ENCODE results near the gene SCYL1.

The SCYL1 gene

DNA sequence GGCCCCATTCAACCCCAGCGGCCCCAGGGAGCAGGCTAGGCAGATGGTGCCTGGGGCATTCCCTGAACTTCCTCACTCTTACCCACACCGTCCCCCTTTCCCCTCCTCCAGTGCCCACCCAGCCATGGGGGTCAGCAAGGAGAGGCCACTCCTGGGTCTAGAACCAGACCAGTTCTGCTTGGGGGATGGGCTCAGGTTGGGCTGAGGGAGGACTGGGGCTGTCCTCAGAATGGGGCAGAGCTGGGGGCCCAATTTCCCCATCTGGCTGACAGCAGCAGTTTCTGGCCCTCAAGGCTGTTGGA lies 12.4 kb downstream of the SCYL1 start:
- DNase-seq (ENCODE audit: low spot score) = no peak

DNA sequence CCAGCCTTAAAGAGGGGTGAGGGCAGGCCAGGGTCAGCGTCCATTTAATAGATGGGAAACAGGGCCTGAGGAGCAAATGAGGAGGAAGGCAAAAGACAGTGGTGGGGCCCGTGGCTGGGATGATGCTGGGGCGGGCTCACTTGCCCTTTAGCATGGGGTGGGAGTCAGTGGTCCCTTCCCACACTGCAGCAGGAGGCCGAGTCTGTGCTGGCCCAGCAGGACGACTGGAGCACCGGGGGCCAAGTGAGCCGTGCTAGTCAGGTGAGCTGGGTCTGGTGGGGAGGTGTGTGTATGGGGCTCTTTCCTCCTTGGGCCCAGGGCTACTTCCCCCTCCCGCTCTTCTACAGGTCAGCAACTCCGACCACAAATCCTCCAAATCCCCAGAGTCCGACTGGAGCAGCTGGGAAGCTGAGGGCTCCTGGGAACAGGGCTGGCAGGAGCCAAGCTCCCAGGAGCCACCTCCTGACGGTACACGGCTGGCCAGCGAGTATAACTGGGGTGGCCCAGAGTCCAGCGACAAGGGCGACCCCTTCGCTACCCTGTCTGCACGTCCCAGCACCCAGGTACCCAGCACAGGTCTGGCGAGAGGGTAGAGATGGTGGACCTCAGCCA lies 12.8 kb downstream of the SCYL1 start:
- DNase-seq (ENCODE audit: low spot score) = no peak

DNA sequence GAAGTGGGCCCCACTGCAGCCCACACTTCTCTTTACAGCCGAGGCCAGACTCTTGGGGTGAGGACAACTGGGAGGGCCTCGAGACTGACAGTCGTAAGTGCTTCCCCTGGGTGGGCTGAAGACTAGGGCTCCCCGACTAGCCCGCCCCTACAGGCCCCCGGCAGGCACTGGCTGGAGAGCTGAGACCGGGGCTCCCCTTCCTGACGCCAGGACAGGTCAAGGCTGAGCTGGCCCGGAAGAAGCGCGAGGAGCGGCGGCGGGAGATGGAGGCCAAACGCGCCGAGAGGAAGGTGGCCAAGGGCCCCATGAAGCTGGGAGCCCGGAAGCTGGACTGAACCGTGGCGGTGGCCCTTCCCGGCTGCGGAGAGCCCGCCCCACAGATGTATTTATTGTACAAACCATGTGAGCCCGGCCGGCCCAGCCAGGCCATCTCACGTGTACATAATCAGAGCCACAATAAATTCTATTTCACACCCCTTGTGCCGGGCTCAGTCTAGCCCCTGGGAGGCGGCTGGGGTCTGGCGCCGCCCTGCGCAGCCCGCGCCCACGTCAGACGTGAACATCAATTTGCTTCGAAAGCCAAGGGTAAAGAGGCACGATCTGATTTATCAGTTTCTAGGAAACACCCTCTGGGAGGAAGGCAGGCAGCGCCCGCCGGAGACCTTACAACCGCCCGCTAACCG lies 13.5 kb downstream of the SCYL1 start:
- DNase-seq (ENCODE audit: low spot score) = no peak

DNA sequence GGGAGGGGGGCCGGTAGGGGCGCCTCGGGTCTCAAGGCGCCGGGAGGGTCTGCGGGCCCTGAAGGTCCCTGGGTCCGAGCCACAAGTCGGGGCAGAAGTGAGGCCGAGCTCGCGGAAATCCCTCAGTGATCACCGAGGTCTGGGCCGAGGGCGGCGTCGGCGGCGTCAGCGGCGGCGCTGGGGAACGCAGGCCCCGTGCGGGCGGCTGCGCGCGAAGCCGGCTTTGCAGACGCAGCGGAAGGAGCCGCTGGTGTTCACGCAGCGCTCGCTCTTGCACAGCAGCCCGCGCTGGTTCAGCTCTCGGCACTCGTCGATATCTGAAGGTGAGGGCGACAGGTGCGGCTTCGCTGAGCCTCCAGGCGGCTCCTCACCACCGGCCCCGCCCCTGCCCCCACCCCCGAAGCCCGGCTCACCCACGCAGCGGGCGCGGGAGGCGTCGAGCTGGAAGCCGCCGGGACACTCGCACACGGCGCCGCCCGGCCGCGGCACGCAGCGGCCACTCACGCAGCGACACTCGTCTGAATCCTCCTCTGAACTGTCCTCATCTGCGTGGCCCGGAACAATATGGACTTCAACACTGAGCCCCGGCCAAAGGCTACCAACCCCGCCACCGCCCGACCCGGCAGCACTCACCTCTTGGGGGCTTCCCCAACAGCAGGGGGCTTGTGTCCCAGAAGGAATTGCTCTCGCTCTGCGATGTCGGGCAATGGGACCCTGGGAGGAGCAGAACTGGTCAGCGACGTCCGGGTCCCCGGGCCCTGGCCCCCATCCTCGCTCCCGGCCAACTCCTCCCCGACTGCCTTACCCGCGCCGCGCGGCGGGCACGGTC lies 14.2 kb downstream of the SCYL1 start:
- no peak for DNase-seq (ENCODE audit: low spot score)

DNA sequence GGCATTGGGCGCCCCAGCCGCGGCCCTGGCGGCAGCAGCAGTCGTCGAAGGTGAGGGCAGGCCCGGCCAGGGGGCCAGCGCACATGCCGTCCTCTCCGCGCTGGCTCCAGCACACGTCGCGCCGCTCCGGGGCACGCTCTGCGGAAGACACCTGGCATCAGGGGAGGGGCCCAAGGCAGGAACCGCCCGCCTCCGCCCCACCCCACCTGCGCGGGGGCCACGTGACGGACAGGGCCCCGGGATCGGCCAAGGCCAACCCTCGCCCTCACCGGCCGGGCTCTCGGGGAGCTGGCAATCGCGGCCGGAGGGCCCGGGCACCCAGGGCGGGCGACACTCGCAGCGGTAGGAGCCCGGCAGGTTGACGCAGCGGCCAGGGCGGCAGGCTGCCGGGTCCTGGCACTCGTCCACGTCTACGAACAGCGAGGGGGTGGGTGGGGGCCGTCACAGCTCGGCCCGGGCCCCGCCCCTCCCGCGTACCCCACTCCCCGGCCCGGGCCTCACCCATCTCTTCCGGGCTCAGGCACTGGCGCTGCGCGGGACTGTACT lies 14.9 kb downstream of the SCYL1 start:
- no peak for DNase-seq (ENCODE audit: low spot score)

- peak; percentile 98 for DNase-seq (ENCODE audit: low spot score)
Observed at GRCh38 chr11:65540290-65541092, 15.6 kb downstream of the SCYL1 start.

GRCh38 chr11:65541093-65541982 lies 16.5 kb downstream of the SCYL1 start:
- no peak for DNase-seq (ENCODE audit: low spot score)

GRCh38 chr11:65542738-65543390 lies 18.0 kb downstream of the SCYL1 start:
- DNase-seq (ENCODE audit: low spot score) = no peak

DNA sequence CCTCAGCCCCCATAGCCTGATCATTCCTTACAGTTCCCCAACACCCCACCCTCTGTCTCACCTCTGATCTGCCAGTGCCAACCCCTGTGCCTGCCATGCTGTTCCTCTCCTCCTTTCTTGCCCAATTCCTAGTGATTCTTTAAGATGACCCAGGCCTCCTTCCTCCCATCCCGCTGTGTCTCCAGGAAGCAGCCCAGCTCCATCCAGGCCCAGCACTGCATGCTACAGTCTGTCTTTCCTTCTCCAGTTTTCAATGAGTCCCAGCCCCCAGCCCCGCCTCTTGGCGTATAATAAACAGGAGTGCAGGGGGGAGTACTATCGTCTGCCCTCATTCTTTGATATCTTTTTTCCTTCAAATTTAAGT lies 21.0 kb downstream of the SCYL1 start:
- no peak for DNase-seq (ENCODE audit: low spot score)

DNA sequence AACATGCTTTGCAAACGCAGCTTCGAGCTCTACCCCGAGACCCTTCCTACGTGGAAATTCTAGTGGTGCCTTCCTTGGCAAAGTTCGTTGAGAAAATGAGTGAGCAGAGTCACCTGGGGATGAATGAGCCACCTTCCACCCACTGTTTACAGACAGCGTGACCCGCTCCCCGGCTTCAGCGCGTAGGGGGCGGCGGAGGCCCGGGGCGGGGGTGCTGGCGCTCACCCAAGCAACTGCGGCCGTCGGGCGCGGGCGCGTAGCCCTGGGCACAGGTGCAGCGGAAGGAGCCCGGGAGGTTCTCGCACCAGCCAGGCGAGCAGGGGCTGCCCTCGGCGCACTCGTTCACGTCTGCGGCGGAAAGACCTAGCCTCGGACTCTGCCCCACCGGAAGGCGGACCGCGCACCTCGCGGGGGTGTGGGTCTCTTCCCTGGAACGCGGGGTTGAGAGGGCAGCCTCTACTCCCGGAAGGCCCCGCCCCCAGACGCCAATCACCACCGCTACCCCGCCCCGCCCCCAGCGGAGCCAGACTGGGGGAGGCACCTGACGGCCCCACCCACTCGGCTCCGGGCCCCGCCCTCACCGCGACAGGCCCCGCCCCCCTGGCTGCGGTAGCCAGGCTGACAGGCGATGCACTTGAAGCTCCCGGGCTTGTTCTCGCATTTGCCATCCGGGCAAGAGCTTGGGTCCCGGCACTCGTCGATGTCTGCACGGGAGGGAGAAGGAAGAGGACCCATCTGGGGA lies 21.5 kb downstream of the SCYL1 start:
- no peak for DNase-seq (ENCODE audit: low spot score)

DNA sequence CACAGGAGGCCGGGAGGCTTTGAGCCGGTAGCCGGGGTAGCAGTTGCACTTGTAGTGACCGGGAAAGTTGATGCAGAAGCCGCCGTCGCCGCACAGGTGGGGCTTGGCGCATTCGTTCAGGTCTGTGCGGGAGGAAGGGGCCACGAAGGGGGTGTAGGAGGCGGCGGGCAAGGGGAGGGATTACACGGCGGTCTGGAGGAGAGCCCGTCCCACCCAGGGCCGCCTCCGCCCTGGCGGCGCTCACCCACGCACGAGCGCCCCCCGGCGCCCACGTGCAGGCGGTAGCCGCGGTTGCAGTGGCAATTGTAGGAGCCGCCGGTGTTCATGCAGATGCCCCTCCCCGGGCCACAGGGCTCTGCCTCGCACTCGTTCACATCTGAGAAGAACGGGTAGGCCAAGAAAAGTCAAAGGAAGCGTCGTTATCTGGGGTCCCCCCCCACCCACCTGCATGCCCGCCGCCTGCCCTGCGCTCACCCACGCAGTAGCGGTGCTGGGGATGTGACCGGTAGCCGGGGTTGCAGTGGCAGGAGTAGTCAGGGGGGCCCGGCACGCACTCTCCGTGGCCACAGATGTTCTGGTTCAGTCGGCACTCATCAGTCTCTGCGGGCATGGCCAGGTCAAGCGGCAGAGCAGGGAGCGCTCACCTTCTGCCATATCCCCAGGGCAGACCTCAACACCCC lies 22.7 kb downstream of the SCYL1 start:
- DNase-seq (ENCODE audit: low spot score) = no peak

DNA sequence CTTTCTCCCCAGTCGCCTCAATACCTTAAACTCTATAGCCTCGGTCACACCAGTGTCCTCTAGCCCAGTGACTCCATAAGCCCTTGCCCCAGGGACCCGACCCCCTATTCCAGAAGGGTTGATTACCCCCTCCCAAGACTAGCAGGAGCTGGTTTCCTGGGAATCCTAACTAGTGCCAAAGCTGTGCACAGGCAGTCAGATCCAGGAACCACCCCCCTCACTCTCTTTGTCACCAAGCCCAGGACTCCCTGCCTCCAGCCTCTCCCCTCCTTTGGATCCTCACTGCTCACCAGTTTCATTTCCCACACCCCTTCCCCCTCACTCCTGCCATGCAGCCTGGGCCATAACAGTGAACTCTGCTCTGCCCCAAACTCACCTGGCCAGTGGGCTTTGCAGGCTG lies 23.5 kb downstream of the SCYL1 start:
- no peak for DNase-seq (ENCODE audit: low spot score)

GRCh38 chr11:65549096-65549495 lies 24.2 kb downstream of the SCYL1 start:
- no peak for DNase-seq (ENCODE audit: low spot score)

DNA sequence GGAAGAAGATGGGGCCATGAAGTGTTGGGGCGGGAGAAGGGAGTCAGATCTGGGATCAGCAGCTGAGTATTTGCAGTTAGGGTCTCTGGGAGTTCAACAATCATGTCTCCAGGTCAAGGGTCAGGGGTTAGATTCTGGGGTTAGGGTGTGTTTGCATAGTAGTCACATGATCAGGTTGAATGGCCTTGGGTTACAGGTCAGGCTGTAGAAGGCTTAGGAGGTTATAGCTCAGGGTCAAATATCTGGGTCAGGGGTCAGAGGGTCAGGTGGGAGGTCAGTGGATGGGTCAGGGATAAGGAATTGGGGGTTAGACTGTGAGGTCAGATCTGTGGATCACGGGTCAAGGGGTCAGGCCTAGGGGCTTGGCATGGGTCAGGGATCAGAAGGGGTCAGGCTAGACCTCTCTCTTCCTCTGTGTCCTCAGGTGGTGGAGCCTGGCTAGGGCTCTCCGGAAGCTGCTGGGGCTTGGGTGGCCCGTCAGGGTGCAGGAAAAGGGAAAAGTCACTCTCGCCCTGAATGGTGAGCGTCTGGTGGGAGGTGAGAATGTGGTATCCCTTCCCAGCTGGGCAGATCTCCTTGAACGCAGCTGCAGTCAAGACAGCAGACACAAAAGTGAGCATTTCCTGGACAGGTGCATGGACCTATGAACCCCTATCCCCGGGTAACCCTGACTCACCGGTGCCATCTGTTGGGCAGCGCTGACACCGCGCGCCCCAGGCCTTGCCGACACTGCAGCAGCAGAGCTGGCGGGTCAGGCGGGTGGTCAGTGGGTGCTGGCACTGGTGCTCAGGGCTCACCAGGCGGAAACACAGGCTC lies 26.9 kb downstream of the SCYL1 start:
- DNase-seq (ENCODE audit: low spot score) = no peak

DNA sequence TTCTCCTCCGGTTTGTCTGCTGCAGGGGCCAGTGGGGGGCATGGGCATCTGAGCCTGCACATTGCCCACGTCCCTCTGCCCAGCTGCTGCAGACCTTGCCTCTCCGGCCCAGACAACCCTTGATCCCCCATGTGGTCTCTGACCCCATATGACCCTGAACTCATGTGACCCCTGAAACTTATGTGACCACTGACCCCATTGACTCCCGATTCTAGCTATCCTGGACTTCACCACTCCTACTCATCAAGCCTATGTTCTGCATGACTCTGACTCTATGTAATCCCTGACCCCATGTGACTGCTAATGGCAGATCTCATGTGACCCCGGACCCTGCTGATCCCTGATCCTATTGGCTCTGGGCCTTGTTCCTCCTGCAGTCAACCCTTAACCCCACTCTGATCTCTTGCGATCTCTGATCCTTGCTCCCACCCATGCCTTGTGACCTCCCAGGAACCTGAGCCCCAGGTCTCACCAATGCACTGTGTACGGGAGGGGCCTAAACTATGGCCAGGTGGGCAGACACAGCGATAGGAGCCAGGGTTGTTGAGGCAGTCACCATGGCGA lies 27.6 kb downstream of the SCYL1 start:
- no peak for DNase-seq (ENCODE audit: low spot score)

DNA sequence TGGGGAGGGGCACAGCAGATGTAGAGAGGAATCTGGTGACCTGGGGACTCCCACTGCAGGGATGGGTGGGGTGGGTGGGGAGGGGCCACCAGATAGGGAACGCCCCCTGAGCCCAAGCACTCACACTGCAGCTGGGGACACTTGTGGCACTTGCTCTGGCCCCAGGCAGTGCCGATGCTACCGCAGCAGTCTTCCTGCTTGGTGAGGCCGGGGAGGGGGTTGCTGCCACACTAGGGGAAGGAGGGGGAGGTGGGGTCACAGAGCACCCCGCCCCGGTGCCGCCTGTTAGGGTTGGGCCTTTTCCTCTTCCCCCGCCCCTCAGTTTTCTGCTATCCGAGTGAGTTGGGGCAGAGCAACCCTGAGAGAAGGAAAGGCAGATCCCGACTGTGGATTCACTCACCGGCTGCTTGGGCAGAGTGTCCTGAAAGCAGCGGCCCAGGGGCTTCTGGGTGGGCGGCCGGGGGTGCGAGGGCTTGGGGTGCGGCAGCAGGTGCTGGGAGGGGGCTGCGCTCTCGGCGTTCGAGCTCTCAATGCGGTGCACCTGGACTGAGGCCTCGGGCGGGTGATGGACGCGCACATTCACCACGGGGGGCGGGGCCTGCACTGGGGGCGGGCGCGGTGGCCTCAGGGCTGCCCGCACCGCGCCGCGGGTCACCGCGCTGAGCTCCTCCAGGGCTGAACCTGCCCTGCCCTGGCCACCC lies 28.6 kb downstream of the SCYL1 start:
- no peak for DNase-seq (ENCODE audit: low spot score)

DNA sequence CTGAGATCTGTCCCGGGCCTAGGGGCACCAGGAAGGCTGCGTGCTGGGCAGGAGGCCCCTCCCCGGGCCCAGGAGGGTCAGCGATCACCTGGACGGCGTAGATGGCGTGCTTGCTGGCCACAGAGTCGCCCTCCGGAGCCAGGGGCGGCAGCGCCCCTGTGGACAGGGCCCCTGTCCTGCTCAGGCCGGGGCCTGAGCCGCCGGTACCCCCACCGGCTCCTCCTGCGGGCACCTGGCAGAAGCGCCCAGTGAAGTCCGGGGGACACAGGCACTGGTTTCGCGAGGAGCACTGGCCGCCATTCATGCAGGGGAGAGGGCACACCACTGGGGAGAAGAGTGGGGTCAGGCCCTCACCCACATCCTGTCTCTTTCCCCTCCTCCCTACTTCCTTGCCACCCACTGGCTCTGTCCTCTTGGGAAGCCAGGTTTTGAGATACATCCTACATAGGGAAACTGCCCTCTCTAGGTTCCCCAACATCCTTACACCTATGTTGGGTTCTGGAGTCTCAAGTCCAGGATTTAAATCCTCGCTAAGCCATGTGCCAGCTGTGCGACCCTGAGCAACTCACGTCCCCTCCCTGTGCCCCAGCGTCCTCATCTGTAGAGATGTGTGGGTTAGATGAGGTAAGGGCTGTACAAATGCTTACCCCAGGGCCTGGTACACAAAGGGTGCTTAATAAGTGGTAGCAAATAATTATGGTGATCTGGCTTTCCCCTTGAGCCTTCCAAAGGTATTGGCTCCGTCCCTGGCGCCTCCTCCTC lies 29.4 kb downstream of the SCYL1 start:
- no peak for DNase-seq (ENCODE audit: low spot score)

Measured in AG08396 (cell line).